Right renal cortex interstitium (tissue), 3 donors: Measurements from ENCODE around the gene PARM1. TPM values are rescaled to one million over a fixed set of nuclear protein-coding genes. Genes with fewer than 3 reads are reported as not detected.

ENCODE experiments used
- DNase-seq, 3 donors: peaks; one replicate each; pipeline ENCODE4 v3.0.0-alpha.2; 2013; ENCODE audit warnings: low read depth in 3 of 3, low spot score in 2 of 3
- polyA plus RNA-seq, 3 donors: library from polyadenylated mRNA; unstranded; fragments of 120-200 nt; gene quantifications; one replicate each; pipeline ENCODE4 v1.2.1, GENCODE V29; 2013; ENCODE audit not compliant: insufficient read length in 3 of 3

The PARM1 gene
- 10 to 100 TPM; 52.7 to 58.7 (median 58.6) TPM for polyA plus RNA-seq

- peak; percentile 57 to 74 (median 67) for DNase-seq
Measured at GRCh38 chr4:74932832-74933561, at the start of gene PARM1. Gene PARM1 (plus strand): TSS chr4:74933116. CDS start chr4:74933328, 212 bp downstream.

- DNase-seq: peak in 1 of 3 donors; percentile 46
Measured at GRCh38 chr4:74884266-74884665, 48.6 kb upstream of the PARM1 start.

GRCh38 chr4:74886484-74886883, 46.4 kb upstream of the PARM1 start:
- DNase-seq: no peak

GRCh38 chr4:74890341-74890740, 42.6 kb upstream of the PARM1 start:
- no peak for DNase-seq

GRCh38 chr4:74891037-74891436, 41.9 kb upstream of the PARM1 start:
- no peak for DNase-seq

- DNase-seq: no peak
Measured at GRCh38 chr4:74893171-74893570, 39.7 kb upstream of the PARM1 start.

GRCh38 chr4:74896595-74896994, 36.3 kb upstream of the PARM1 start:
- DNase-seq: no peak

GRCh38 chr4:74897386-74897785, 35.5 kb upstream of the PARM1 start:
- DNase-seq: no peak

GRCh38 chr4:74900862-74901261, 32.1 kb upstream of the PARM1 start:
- no peak for DNase-seq

GRCh38 chr4:74904509-74905065, 28.3 kb upstream of the PARM1 start:
- no peak for DNase-seq

- DNase-seq: no peak
Measured at GRCh38 chr4:74906771-74907170, 26.1 kb upstream of the PARM1 start.

- DNase-seq: no peak
Measured at GRCh38 chr4:74919783-74920182, 13.1 kb upstream of the PARM1 start.

- DNase-seq: no peak
Measured at GRCh38 chr4:74920704-74921103, 12.2 kb upstream of the PARM1 start.

- DNase-seq: no peak
Measured at GRCh38 chr4:74921490-74921889, 11.4 kb upstream of the PARM1 start.

GRCh38 chr4:74926007-74926406, 6.9 kb upstream of the PARM1 start:
- DNase-seq: no peak

GRCh38 chr4:74930162-74930561, 2.8 kb upstream of the PARM1 start:
- no peak for DNase-seq

- no peak for DNase-seq
Measured at GRCh38 chr4:74931376-74931775, 1.5 kb upstream of the PARM1 start.

GRCh38 chr4:74932010-74932409, 906 bp upstream of the PARM1 start:
- DNase-seq: no peak

GRCh38 chr4:74933562-74934015, 673 bp downstream of the PARM1 start:
- DNase-seq: no peak

GRCh38 chr4:74934016-74934831, 1.3 kb downstream of the PARM1 start:
- peak; percentile 29 to 42 (median 38) for DNase-seq

- DNase-seq: peak in 1 of 3 donors; percentile 34
Measured at GRCh38 chr4:74934888-74935287, 2.0 kb downstream of the PARM1 start.
